H9 (cell line): ENCODE data around the gene TSSC4. TPM values are rescaled to one million over a fixed set of nuclear protein-coding genes. Genes with fewer than 3 reads are reported as not detected.
A peak's percentile ranks its signal among the peaks of the same experiment; 100 is the strongest.

Source experiments
- DNase-seq: peaks from one replicate; pipeline ENCODE4 v3.0.0-alpha.2; 2017
- H2AFZ ChIP-seq: one replicate; pipeline ENCODE4 v1.6.1; 2013; ENCODE audit warnings: mild to moderate bottlenecking, low read length, control low read depth, moderate library complexity
- H2AK5ac ChIP-seq: 2 replicates; pipeline ENCODE4 v1.6.1; 2013; ENCODE audit warnings: low read length, control low read depth, mixed read lengths; ENCODE audit not compliant: insufficient read length
- H2BK120ac ChIP-seq: one replicate; pipeline ENCODE4 v1.6.1; 2013; ENCODE audit warnings: low read depth, mild to moderate bottlenecking, low read length, control low read depth, inconsistent platforms; ENCODE audit not compliant: poor library complexity, severe bottlenecking
- H2BK12ac ChIP-seq: 2 replicates; pipeline ENCODE4 v1.6.1; 2013; ENCODE audit warnings: low read length, control low read depth, mixed read lengths, low read depth; ENCODE audit not compliant: insufficient read length
- H2BK15ac ChIP-seq: 2 replicates; pipeline ENCODE4 v1.6.1; 2013; ENCODE audit warnings: low read depth, low read length, control low read depth
- H2BK20ac ChIP-seq: one replicate; pipeline ENCODE4 v1.6.1; 2013; ENCODE audit warnings: low read depth, mild to moderate bottlenecking, low read length, control low read depth, inconsistent platforms; ENCODE audit not compliant: poor library complexity, severe bottlenecking
- H2BK5ac ChIP-seq: 2 replicates; pipeline ENCODE4 v1.6.1; 2013; ENCODE audit warnings: low read length, control low read depth, mixed read lengths; ENCODE audit not compliant: insufficient read length
- H3K14ac ChIP-seq: 2 replicates; pipeline ENCODE4 v1.6.1; 2013; ENCODE audit warnings: low read length, control low read depth; ENCODE audit not compliant: insufficient read depth
- H3K18ac ChIP-seq: 2 replicates; pipeline ENCODE4 v1.6.1; 2013; ENCODE audit warnings: low read depth, mild to moderate bottlenecking, mixed read lengths, low read length, control low read depth; ENCODE audit not compliant: insufficient read length
- H3K23ac ChIP-seq: 2 replicates; pipeline ENCODE4 v1.6.1; 2013; ENCODE audit warnings: low read length, control low read depth, mixed read lengths, low read depth; ENCODE audit not compliant: insufficient read length
- H3K23me2 ChIP-seq: 2 replicates; pipeline ENCODE4 v1.6.1; 2013; ENCODE audit warnings: low read depth, mild to moderate bottlenecking, mixed read lengths, low read length, control low read depth; ENCODE audit not compliant: insufficient read length, poor library complexity, severe bottlenecking
- H3K27ac ChIP-seq: 2 replicates; pipeline ENCODE4 v1.5.1; 2013; ENCODE audit warnings: low read length, control low read depth, mixed read lengths, low read depth; ENCODE audit not compliant: insufficient read length
- H3K27me3 ChIP-seq: 2 replicates; pipeline ENCODE4 v1.6.1; 2013; ENCODE audit warnings: low read length, control low read depth, inconsistent platforms; ENCODE audit not compliant: insufficient read depth
- H3K4ac ChIP-seq: 2 replicates; pipeline ENCODE4 v1.6.1; 2013; ENCODE audit warnings: low read depth, mild to moderate bottlenecking, control low read depth, inconsistent platforms, low read length, moderate library complexity
- H3K4me1 ChIP-seq: 2 replicates; pipeline ENCODE4 v1.6.1; 2013; ENCODE audit warnings: low read length, control low read depth, inconsistent platforms; ENCODE audit not compliant: insufficient read depth
- H3K4me2 ChIP-seq: 2 replicates; pipeline ENCODE4 v1.6.1; 2013; ENCODE audit warnings: low read length, control low read depth, mixed read lengths; ENCODE audit not compliant: insufficient read length, insufficient read depth
- H3K56ac ChIP-seq: 2 replicates; pipeline ENCODE4 v1.6.1; 2013; ENCODE audit warnings: low read depth, mild to moderate bottlenecking, mixed read lengths, low read length, control low read depth; ENCODE audit not compliant: insufficient read length
- H3K79me1 ChIP-seq: 2 replicates; pipeline ENCODE4 v1.6.1; 2013; ENCODE audit warnings: low read depth, mild to moderate bottlenecking, moderate library complexity, low read length, control low read depth, inconsistent platforms; ENCODE audit not compliant: insufficient read depth, poor library complexity, severe bottlenecking
- H3K79me2 ChIP-seq: 2 replicates; pipeline ENCODE4 v1.6.1; 2013; ENCODE audit warnings: low read length, control low read depth, inconsistent platforms; ENCODE audit not compliant: insufficient read depth
- H3K9ac ChIP-seq: 2 replicates; pipeline ENCODE4 v1.6.1; 2013; ENCODE audit warnings: low read length, control low read depth, mixed read lengths; ENCODE audit not compliant: insufficient read length; ENCODE audit errors: extremely low read depth
- H3K9me3 ChIP-seq: one replicate; pipeline ENCODE4 v1.6.1; 2013; ENCODE audit warnings: low read depth, low read length, inconsistent platforms; ENCODE audit not compliant: control insufficient read depth
- H3T11ph ChIP-seq: one replicate; pipeline ENCODE4 v1.6.1; 2013; ENCODE audit warnings: mild to moderate bottlenecking, low read length, control low read depth, inconsistent platforms
- H4K20me1 ChIP-seq: one replicate; pipeline ENCODE4 v1.6.1; 2013; ENCODE audit not compliant: control insufficient read depth, insufficient read length, insufficient read depth
- H4K5ac ChIP-seq: 2 replicates; pipeline ENCODE4 v1.6.1; 2013; ENCODE audit warnings: low read depth, mild to moderate bottlenecking, mixed read lengths, low read length, control low read depth; ENCODE audit not compliant: insufficient read length
- H4K8ac ChIP-seq: replicated peaks from 2 replicates; pipeline ENCODE4 v1.6.1; 2013; ENCODE audit warnings: low read length, control low read depth, mixed read lengths, low read depth; ENCODE audit not compliant: insufficient read length
- H4K91ac ChIP-seq: 2 replicates; pipeline ENCODE4 v1.6.1; 2013; ENCODE audit warnings: low read depth, mild to moderate bottlenecking, moderate library complexity, mixed read lengths, low read length, control low read depth; ENCODE audit not compliant: insufficient read length
- H3K27ac Mint-ChIP-seq, 3 experiments: 2 replicates in 2 of 3; 3 replicates in 1 of 3; pipeline ENCODE4 v1.8.0; 2020 to 2021; ENCODE audit warnings: mixed read lengths in 3 of 3, mild to moderate bottlenecking in 1 of 3, moderate library complexity in 1 of 3
- H3K27me3 Mint-ChIP-seq: 2 replicates; pipeline ENCODE4 v1.8.0; 2021; ENCODE audit warnings: low read depth, mild to moderate bottlenecking, moderate library complexity, mixed read lengths
- H3K36me3 Mint-ChIP-seq, 3 experiments: 2 replicates in 2 of 3; 3 replicates in 1 of 3; pipeline ENCODE4 v1.8.0; 2020 to 2021; ENCODE audit warnings: low read depth in 3 of 3, mixed read lengths in 3 of 3; ENCODE audit not compliant: insufficient read depth in 1 of 3
- H3K4me1 Mint-ChIP-seq, 2 experiments: 2 replicates each; pipeline ENCODE4 v1.8.0; 2020; ENCODE audit warnings: mixed read lengths in 2 of 2
- H3K4me3 Mint-ChIP-seq, 2 experiments: 2 replicates in 1 of 2; 3 replicates in 1 of 2; pipeline ENCODE4 v1.8.0; 2020 to 2021; ENCODE audit warnings: mild to moderate bottlenecking in 2 of 2, mixed read lengths in 2 of 2, moderate library complexity in 1 of 2
- H3K9me3 Mint-ChIP-seq, 2 experiments: 2 replicates in 1 of 2; 3 replicates in 1 of 2; pipeline ENCODE4 v1.8.0; 2020; ENCODE audit warnings: mild to moderate bottlenecking in 2 of 2, mixed read lengths in 2 of 2, moderate library complexity in 1 of 2
- WGBS: extraction: QIAGEN DNeasy Blood & Tissue Kit; methylation state at CpG from one replicate; pipeline ENCODE4 v1.1.7; 2013; ENCODE audit warnings: missing lambda C conversion rate, low lambda C conversion rate, mixed read lengths; ENCODE audit not compliant: insufficient read length; ENCODE audit errors: extremely low coverage; 5-methylcytosine and 5-hydroxymethylcytosine counted together
- total RNA-seq: library from RNA; stranded (reverse); gene quantifications from 2 replicates; pipeline ENCODE4 v1.2.1, GENCODE V29; 2021
- TF ChIP-seq, protein P1 (sequence below): fragments of 200-600 bp; sonication (generic); conservative IDR thresholded peaks from 3 replicates; pipeline ENCODE4 v1.8.0; 2021; ENCODE audit warnings: antibody characterized with exemption, mild to moderate bottlenecking

TSSC4 gene
- total RNA-seq, 1 experiment from 2014 or later, result 51.0 TPM

DNA sequence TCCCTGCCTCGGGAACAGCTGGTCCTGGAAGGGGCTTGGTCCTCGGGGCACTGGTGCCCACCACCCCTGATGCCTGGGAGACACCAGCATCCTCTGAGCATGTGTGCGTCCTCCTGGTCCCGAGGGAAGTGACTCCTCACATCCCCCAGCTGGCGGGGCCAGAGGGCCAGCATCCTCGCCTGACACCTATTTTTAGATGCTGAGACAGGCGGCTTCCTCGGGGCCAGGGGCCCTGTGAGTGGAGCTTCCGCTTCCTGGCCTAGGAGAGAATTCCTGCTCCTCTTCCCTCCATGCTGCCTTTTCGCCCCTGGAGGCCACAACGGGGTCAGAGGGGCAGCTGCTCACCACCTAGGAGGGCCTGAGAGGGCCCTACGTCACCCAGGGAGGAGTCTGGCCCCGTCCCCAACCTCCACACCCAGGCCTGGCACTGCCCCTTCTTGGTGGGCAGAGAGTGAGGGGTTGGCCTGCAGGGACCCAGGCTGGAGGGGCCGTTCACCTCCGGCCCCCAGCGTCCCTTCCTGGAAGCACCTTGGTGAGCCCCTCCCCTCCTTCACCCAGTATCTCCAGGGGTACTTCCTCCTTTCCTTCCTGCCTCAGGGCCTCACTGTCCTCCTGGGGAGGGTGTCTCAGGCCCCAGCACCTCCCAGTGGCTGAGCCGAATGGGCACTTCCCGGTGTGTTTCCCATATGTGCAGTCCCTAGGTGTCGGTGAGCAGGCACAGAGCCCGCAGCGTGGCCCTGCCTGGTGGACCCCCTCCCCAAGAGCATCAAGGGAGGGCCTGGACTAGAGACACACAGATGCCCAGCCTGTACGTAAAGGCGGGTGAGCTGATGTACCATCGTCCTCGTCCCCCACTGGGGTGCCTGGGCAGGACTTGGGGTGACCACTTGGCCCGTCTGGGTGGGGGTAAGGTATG, 17.4 kb upstream of the TSSC4 start:
- H3K27me3 Mint-ChIP-seq, result no peaks in the 10 kb centered on the region
- H4K5ac ChIP-seq, result no peak overlapping the region
- H4K91ac ChIP-seq, result no peak overlapping the region
- no peak overlapping the region for H3K4me3 Mint-ChIP-seq
- peaks cover 5% of the 10 kb centered on the region for H3K23me2 ChIP-seq
- H2BK120ac ChIP-seq, result no peak overlapping the region
- no peaks in the 10 kb centered on the region for H3K79me1 ChIP-seq
- no peak overlapping the region for H2AK5ac ChIP-seq
- no peak overlapping the region for H3K27ac ChIP-seq
- no peak overlapping the region for H3K18ac ChIP-seq
- H3K27me3 ChIP-seq, result no peaks in the 10 kb centered on the region
- DNase-seq, result peak; percentile 64
- H3K27ac Mint-ChIP-seq, result peak overlapping the region in 1 of 3 experiments; percentile 53; a peak in 1 of 7 replicates
- no peak overlapping the region for H2BK5ac ChIP-seq
- no peak overlapping the region for H3K56ac ChIP-seq
- H3K9me3 ChIP-seq, result no peaks in the 10 kb centered on the region
- H3K79me2 ChIP-seq, result peaks cover 51% of the 10 kb centered on the region; the same call in 1 of the 2 replicates
- no peak overlapping the region for H2BK15ac ChIP-seq
- H4K20me1 ChIP-seq, result peaks cover 5% of the 10 kb centered on the region
- H3K4ac ChIP-seq, result no peak overlapping the region
- no peak overlapping the region for H3T11ph ChIP-seq
- no peak overlapping the region for H3K14ac ChIP-seq
- WGBS, result no CpG with 5 or more reads among the region's 26 CpGs
- H2BK20ac ChIP-seq, result no peak overlapping the region
- H2AFZ ChIP-seq, result no peak overlapping the region
- H4K8ac ChIP-seq, result no peak overlapping the region
- no peak overlapping the region for H3K4me2 ChIP-seq
- H3K9me3 Mint-ChIP-seq, result no peaks in the 10 kb centered on the region
- H2BK12ac ChIP-seq, result no peak overlapping the region
- H3K4me1 Mint-ChIP-seq, result peaks cover 6 to 18% of the 10 kb centered on the region in 2 experiments
- H3K23ac ChIP-seq, result no peak overlapping the region
- H3K9ac ChIP-seq, result no peak overlapping the region
- no peaks in the 10 kb centered on the region for H3K4me1 ChIP-seq
- TF ChIP-seq, protein P1, sequence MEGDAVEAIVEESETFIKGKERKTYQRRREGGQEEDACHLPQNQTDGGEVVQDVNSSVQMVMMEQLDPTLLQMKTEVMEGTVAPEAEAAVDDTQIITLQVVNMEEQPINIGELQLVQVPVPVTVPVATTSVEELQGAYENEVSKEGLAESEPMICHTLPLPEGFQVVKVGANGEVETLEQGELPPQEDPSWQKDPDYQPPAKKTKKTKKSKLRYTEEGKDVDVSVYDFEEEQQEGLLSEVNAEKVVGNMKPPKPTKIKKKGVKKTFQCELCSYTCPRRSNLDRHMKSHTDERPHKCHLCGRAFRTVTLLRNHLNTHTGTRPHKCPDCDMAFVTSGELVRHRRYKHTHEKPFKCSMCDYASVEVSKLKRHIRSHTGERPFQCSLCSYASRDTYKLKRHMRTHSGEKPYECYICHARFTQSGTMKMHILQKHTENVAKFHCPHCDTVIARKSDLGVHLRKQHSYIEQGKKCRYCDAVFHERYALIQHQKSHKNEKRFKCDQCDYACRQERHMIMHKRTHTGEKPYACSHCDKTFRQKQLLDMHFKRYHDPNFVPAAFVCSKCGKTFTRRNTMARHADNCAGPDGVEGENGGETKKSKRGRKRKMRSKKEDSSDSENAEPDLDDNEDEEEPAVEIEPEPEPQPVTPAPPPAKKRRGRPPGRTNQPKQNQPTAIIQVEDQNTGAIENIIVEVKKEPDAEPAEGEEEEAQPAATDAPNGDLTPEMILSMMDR, result no peak
- H3K36me3 Mint-ChIP-seq, result peaks cover 4 to 11% (median 8%) of the 10 kb centered on the region in 3 experiments
